GM12891 (cell line): ENCODE measurements around the gene TFIP11.

ENCODE experiments used
- PAX5 ChIP-seq: IDR thresholded peaks from 2 replicates; pipeline ENCODE4 v1.6.1; 2011; ENCODE audit warnings: low read length, moderate library complexity, mild to moderate bottlenecking; ENCODE audit not compliant: insufficient read depth, severe bottlenecking
- POLR2A ChIP-seq: IDR thresholded peaks from 2 replicates; pipeline ENCODE4 v1.6.1; 2011; ENCODE audit warnings: low read depth, low read length, control low read depth
- POLR2AphosphoS5 ChIP-seq: IDR thresholded peaks from 2 replicates; pipeline ENCODE4 v1.6.1; 2011; ENCODE audit warnings: low read depth, low read length, control low read depth
- TAF1 ChIP-seq: IDR thresholded peaks from 2 replicates; pipeline ENCODE4 v1.6.1; 2011; ENCODE audit warnings: low read depth, low read length, control low read depth

DNA sequence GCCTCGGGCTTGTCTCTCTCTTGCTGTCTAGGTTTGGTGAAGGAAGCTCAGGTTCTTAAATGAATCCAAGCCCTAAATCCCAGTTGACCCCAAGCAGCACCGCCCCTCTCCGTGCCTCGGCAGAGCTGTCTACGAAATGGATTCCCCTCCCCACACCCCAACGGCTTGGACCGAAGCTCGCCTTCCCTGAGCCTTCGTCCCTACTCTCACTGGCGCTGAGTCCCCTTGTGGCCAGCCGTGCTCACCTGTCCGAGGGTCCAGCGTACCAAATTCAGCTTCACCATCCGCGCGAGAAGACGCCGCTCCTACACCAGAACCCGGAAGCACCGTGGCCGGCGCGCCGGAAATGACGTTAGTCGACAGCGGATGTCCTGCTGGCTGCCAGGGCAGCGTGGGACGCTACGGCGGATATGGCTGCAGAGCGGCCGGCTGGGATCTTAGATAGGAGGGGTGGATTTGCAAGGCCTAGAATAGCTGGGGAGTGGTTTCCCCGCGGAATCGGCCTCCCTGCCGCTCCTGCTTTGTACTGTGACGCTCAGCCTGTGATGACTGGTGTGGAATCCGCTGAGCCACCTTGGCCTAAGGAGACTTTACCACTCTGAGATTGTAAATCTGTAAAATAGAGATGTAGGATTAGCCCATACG lies at the start of gene TFIP11:
- TF ChIP-seq POLR2A (peak; percentile 85), TAF1 (peak; percentile 78), POLR2AphosphoS5 (peak; percentile 86), PAX5 (no peak)
